Measurements from ENCODE around the gene PIH1D2.

- TF ChIP-seq POLR2A (IDR thresholded peaks at IDR 0.05; ENCODE audit: low read length) (no peak), CTCF (IDR thresholded peaks at IDR 0.05) (no peak), RAD21 (conservative IDR thresholded peaks at IDR 0.05 in 1 of 2, IDR thresholded peaks at IDR 0.05 in 1 of 2) (no peak), NFE2L2 (conservative IDR thresholded peaks at IDR 0.05; ENCODE audit: low read length) (no peak), CBX8 (IDR thresholded peaks at IDR 0.05) (no peak), SREBF2 (IDR thresholded peaks at IDR 0.05) (no peak), EP300 (IDR thresholded peaks at IDR 0.05) (no peak), BHLHE40 (IDR thresholded peaks at IDR 0.05; ENCODE audit: low read depth, low read length) (no peak), KDM1A (IDR thresholded peaks at IDR 0.05; ENCODE audit: low read depth) (no peak)
Measured at GRCh38 chr11:112106070-112106469, 32.3 kb upstream of the PIH1D2 start.

Measured in A549 (cell line).